WTC11 (cell line): Measurements from ENCODE around the gene ATP5ME. TPM values are rescaled to one million over a fixed set of nuclear protein-coding genes. Genes with fewer than 3 reads are reported as not detected.

Source experiments
- CBFB ChIP-seq: sonication (generic); formaldehyde crosslinking; IDR thresholded peaks from 2 replicates; pipeline ENCODE4 v1.8.1; 2022; ENCODE audit warnings: mild to moderate bottlenecking, low read depth, missing genetic modification reagents
- ERG ChIP-seq: fragments of 250-450 bp; sonication (Bioruptor Pico); IDR thresholded peaks from 2 replicates; pipeline ENCODE4 v1.8.0; 2021; ENCODE audit warnings: mild to moderate bottlenecking
- ESRRA ChIP-seq: sonication (generic); formaldehyde crosslinking; IDR thresholded peaks from 2 replicates; pipeline ENCODE4 v1.8.1; 2022; ENCODE audit warnings: mild to moderate bottlenecking, missing genetic modification reagents, borderline replicate concordance
- GTF2I ChIP-seq: fragments of 250-450 bp; sonication (Bioruptor Pico); conservative IDR thresholded peaks from 2 replicates; pipeline ENCODE4 v1.4.0; 2021; ENCODE audit warnings: mild to moderate bottlenecking
- HMGA2 ChIP-seq: fragments of 250-450 bp; sonication (Bioruptor Pico); IDR thresholded peaks from 2 replicates; pipeline ENCODE4 v1.4.0; 2021; ENCODE audit warnings: mild to moderate bottlenecking, moderate library complexity
- IRF1 ChIP-seq: sonication (generic); formaldehyde crosslinking; IDR thresholded peaks from 2 replicates; pipeline ENCODE4 v1.8.0; 2023; ENCODE audit warnings: missing genetic modification reagents
- MXD4 ChIP-seq: fragments of 250-450 bp; sonication (Bioruptor Pico); IDR thresholded peaks from 2 replicates; pipeline ENCODE4 v1.8.0; 2021; ENCODE audit warnings: mild to moderate bottlenecking, moderate library complexity, borderline replicate concordance
- PREB ChIP-seq: sonication (generic); formaldehyde crosslinking; IDR thresholded peaks from 2 replicates; pipeline ENCODE4 v1.8.1; 2022; ENCODE audit warnings: mild to moderate bottlenecking, missing genetic modification reagents, moderate library complexity, borderline replicate concordance
- ZBTB43 ChIP-seq: sonication (generic); formaldehyde crosslinking; IDR thresholded peaks from 2 replicates; pipeline ENCODE4 v1.8.1; 2023; ENCODE audit warnings: mild to moderate bottlenecking, missing genetic modification reagents
- ZSCAN18 ChIP-seq: fragments of 250-450 bp; sonication (Bioruptor Pico); IDR thresholded peaks from 2 replicates; pipeline ENCODE4 v2.1.2; 2022; ENCODE audit warnings: mild to moderate bottlenecking, moderate library complexity
- total RNA-seq: library from RNA; stranded (reverse); gene quantifications from 3 replicates; pipeline ENCODE4 v1.2.3, GENCODE V29; 2021
- TF ChIP-seq, protein P1 (sequence below): sonication (generic); formaldehyde crosslinking; IDR thresholded peaks from 2 replicates; pipeline ENCODE4 v1.8.1; 2022; ENCODE audit warnings: mild to moderate bottlenecking, moderate library complexity, missing genetic modification reagents
- TF ChIP-seq, protein P2 (sequence below): sonication (generic); formaldehyde crosslinking; IDR thresholded peaks from 2 replicates; pipeline ENCODE4 v1.8.0; 2023; ENCODE audit warnings: missing genetic modification reagents, mild to moderate bottlenecking, borderline replicate concordance
- TF ChIP-seq, protein P3 (sequence below): fragments of 250-450 bp; sonication (Bioruptor Pico); IDR thresholded peaks from 2 replicates; pipeline ENCODE4 v1.9.0; 2021; ENCODE audit warnings: mild to moderate bottlenecking
- TF ChIP-seq, protein P4 (sequence below): fragments of 250-450 bp; sonication (Bioruptor Pico); IDR thresholded peaks from 2 replicates; pipeline ENCODE4 v1.9.0; 2021; ENCODE audit warnings: moderate library complexity, mild to moderate bottlenecking, inconsistent platforms, borderline replicate concordance

ATP5ME gene
- total RNA-seq, 1 experiment from 2014 or later, result 468 TPM

- TF ChIP-seq MXD4 (CRISPR knock-in tag), result no peak
- TF ChIP-seq ERG, result no peak
- no peak for TF ChIP-seq ZBTB43 (CRISPR knock-in tag)
- TF ChIP-seq CBFB (CRISPR knock-in tag), result no peak
- no peak for TF ChIP-seq HMGA2 (CRISPR knock-in tag)
- TF ChIP-seq ZSCAN18 (CRISPR knock-in tag), result no peak
- no peak for TF ChIP-seq PREB (CRISPR knock-in tag)
- TF ChIP-seq IRF1 (CRISPR knock-in tag), result no peak
- TF ChIP-seq, protein P1, sequence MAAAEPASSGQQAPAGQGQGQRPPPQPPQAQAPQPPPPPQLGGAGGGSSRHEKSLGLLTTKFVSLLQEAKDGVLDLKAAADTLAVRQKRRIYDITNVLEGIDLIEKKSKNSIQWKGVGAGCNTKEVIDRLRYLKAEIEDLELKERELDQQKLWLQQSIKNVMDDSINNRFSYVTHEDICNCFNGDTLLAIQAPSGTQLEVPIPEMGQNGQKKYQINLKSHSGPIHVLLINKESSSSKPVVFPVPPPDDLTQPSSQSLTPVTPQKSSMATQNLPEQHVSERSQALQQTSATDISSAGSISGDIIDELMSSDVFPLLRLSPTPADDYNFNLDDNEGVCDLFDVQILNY (CRISPR knock-in tag), result no peak
- TF ChIP-seq, protein P2, sequence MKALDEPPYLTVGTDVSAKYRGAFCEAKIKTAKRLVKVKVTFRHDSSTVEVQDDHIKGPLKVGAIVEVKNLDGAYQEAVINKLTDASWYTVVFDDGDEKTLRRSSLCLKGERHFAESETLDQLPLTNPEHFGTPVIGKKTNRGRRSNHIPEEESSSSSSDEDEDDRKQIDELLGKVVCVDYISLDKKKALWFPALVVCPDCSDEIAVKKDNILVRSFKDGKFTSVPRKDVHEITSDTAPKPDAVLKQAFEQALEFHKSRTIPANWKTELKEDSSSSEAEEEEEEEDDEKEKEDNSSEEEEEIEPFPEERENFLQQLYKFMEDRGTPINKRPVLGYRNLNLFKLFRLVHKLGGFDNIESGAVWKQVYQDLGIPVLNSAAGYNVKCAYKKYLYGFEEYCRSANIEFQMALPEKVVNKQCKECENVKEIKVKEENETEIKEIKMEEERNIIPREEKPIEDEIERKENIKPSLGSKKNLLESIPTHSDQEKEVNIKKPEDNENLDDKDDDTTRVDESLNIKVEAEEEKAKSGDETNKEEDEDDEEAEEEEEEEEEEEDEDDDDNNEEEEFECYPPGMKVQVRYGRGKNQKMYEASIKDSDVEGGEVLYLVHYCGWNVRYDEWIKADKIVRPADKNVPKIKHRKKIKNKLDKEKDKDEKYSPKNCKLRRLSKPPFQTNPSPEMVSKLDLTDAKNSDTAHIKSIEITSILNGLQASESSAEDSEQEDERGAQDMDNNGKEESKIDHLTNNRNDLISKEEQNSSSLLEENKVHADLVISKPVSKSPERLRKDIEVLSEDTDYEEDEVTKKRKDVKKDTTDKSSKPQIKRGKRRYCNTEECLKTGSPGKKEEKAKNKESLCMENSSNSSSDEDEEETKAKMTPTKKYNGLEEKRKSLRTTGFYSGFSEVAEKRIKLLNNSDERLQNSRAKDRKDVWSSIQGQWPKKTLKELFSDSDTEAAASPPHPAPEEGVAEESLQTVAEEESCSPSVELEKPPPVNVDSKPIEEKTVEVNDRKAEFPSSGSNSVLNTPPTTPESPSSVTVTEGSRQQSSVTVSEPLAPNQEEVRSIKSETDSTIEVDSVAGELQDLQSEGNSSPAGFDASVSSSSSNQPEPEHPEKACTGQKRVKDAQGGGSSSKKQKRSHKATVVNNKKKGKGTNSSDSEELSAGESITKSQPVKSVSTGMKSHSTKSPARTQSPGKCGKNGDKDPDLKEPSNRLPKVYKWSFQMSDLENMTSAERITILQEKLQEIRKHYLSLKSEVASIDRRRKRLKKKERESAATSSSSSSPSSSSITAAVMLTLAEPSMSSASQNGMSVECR (CRISPR knock-in tag), result no peak
- TF ChIP-seq, protein P3, sequence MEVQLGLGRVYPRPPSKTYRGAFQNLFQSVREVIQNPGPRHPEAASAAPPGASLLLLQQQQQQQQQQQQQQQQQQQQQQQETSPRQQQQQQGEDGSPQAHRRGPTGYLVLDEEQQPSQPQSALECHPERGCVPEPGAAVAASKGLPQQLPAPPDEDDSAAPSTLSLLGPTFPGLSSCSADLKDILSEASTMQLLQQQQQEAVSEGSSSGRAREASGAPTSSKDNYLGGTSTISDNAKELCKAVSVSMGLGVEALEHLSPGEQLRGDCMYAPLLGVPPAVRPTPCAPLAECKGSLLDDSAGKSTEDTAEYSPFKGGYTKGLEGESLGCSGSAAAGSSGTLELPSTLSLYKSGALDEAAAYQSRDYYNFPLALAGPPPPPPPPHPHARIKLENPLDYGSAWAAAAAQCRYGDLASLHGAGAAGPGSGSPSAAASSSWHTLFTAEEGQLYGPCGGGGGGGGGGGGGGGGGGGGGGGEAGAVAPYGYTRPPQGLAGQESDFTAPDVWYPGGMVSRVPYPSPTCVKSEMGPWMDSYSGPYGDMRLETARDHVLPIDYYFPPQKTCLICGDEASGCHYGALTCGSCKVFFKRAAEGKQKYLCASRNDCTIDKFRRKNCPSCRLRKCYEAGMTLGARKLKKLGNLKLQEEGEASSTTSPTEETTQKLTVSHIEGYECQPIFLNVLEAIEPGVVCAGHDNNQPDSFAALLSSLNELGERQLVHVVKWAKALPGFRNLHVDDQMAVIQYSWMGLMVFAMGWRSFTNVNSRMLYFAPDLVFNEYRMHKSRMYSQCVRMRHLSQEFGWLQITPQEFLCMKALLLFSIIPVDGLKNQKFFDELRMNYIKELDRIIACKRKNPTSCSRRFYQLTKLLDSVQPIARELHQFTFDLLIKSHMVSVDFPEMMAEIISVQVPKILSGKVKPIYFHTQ (CRISPR knock-in tag), result no peak
- no peak; the same call in 1 of the 2 replicates for TF ChIP-seq ESRRA (CRISPR knock-in tag)
- TF ChIP-seq GTF2I (CRISPR knock-in tag), result no peak
- TF ChIP-seq, protein P4, sequence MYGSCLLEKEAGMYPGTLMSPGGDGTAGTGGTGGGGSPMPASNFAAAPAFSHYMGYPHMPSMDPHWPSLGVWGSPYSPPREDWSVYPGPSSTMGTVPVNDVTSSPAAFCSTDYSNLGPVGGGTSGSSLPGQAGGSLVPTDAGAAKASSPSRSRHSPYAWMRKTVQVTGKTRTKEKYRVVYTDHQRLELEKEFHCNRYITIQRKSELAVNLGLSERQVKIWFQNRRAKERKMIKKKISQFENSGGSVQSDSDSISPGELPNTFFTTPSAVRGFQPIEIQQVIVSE (CRISPR knock-in tag), result no peak
- TF ChIP-seq, all 79 proteins: peak for 16
Measured at GRCh38 chr4:663438-664428, 10.3 kb downstream of the ATP5ME start (continued).
